Activated B cell treated with CpG ODN at 0.5 μM for 24 hours (primary cell): ENCODE measurements around the gene EPO. TPM values are rescaled to one million over a fixed set of nuclear protein-coding genes. Genes with fewer than 3 reads are reported as not detected.

Experiments
- ATAC-seq: fragments of 200-7000 bp; cut with Tn5 transposase; one replicate; pipeline ENCODE4 v1.10.0; 2021; ENCODE audit warnings: low read depth, mild to moderate bottlenecking, moderate library complexity
- CTCF ChIA-PET: fragments of 350-600 bp; sonication (Branson Sonifier 250); formaldehyde crosslinking; loops from one replicate; lab custom pipeline; 2021; ENCODE audit warnings: antibody characterized with exemption; lab: Charles Lee
- POLR2A ChIA-PET: fragments of 350-600 bp; sonication (Branson Sonifier 250); formaldehyde crosslinking; loops from one replicate; lab custom pipeline; 2021; ENCODE audit warnings: antibody characterized with exemption; lab: Charles Lee
- DNase-seq: peaks from one replicate; pipeline ENCODE4 v3.0.0; 2022
- H3K27ac Mint-ChIP-seq: one replicate; pipeline ENCODE4 v1.8.0; 2020; ENCODE audit warnings: mixed read lengths
- H3K27me3 Mint-ChIP-seq: one replicate; pipeline ENCODE4 v1.8.0; 2021; ENCODE audit warnings: mixed read lengths
- H3K36me3 Mint-ChIP-seq: one replicate; pipeline ENCODE4 v1.8.0; 2021; ENCODE audit warnings: low read depth, mixed read lengths
- H3K4me1 Mint-ChIP-seq: one replicate; pipeline ENCODE4 v1.8.0; 2021; ENCODE audit warnings: mixed read lengths
- H3K4me3 Mint-ChIP-seq: one replicate; pipeline ENCODE4 v1.8.0; 2020; ENCODE audit warnings: mild to moderate bottlenecking, mixed read lengths
- H3K9me3 Mint-ChIP-seq: one replicate; pipeline ENCODE4 v1.8.0; 2020; ENCODE audit warnings: mixed read lengths
- intact Hi-C: fragments of 100-400 bp; cut with micrococcal nuclease; formaldehyde crosslinking; loops from one replicate; pipeline ENCODE4 v1.15.1; 2024
- total RNA-seq: library from RNA; stranded (reverse); gene quantifications from 2 replicates; pipeline ENCODE4 v1.2.3, GENCODE V29; 2022
- TF ChIP-seq, protein P1 (sequence below): fragments of 200-600 bp; IDR thresholded peaks from one replicate; pipeline ENCODE4 v1.8.0; 2022; ENCODE audit warnings: antibody characterized with exemption, mild to moderate bottlenecking

The EPO gene
- total RNA-seq, 1 donor from 2014 or later, result not detected

DNA sequence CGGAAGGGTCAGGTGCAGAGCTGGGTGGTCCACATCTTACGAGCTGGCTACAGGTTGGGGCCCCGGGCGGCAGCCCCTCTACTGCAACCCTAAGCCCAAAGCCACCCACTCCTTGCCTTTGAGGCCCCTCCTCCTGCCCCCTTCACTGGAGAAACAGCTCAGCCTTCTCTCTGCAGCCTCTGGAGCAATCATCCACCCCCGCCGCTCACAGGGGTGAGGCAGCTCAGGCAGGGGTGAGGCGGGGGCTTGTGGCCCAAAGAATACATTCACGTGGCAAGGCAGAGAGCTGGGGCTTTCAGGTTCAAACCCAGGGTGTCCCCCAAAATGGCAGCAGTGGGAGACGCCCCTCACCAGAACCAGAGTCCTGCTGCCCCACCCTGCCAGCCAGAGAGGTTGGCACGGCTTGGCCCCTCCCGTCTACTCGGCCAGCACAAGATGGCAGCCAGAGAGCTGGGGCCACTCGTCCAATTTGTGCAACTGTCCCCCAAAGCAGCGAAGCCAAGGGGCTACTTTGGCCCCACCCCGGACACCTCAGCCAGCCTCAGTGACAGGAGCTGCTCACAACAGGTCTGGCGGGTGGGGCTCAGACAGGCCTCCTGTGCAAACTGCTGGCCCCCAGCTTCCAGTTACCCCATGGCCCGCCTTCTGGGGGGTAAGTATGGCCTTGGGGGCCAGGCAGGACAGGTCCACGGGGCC, 39.5 kb upstream of the EPO start:
- POLR2A ChIA-PET, result interaction anchor here (0.8 to 2.6 kb wide), 3 partner anchors 9 to 15 kb away, joined by 3 to 11 read pairs (median 5); no protein-coding TSS in a partner anchor
- peaks cover 71% of the 10 kb centered on the region for H3K36me3 Mint-ChIP-seq

DNA sequence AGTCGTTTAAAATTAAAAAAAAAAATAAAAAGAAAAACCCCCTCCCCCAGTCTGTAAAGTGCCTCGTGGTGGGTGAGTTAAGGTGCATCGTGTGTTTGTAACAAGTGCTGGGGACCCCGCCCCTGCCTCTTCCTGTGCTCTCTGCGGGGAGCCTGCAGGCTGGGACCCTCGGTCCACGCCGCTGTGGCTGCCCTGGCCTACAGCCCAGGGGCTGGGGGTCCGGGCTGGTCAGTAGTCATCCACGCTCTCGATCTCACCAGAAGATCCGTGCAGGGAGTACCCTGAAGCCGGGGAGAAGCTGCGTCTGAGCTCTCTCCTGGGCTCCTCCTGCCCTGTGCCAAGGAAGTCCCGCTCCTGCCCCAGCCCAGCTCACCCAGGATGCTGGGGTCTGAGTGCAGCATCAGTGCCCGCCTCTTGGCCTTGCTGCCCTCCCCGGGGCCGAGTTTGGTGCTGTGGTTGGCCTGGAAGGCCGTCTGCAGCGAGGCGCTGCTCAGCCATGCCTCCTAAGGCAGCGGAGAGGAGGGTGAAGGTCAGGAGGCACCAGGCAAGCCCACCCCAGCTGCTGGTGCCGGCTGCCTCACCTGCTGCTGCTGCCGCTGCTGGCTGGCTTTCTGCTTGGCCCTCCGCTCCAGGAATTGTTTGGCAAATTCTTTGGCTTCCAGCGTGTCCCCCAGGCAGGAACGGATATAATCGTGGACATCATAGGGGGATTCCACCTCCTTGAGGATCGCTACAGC, 38.6 kb upstream of the EPO start:
- H3K4me1 Mint-ChIP-seq, result peaks cover 2% of the 10 kb centered on the region
- ATAC-seq (no peak), DNase-seq (no peak)
- intact Hi-C loops, result no loop called here
- H3K36me3 Mint-ChIP-seq, result peaks cover 73% of the 10 kb centered on the region
- TF ChIP-seq, protein P1, sequence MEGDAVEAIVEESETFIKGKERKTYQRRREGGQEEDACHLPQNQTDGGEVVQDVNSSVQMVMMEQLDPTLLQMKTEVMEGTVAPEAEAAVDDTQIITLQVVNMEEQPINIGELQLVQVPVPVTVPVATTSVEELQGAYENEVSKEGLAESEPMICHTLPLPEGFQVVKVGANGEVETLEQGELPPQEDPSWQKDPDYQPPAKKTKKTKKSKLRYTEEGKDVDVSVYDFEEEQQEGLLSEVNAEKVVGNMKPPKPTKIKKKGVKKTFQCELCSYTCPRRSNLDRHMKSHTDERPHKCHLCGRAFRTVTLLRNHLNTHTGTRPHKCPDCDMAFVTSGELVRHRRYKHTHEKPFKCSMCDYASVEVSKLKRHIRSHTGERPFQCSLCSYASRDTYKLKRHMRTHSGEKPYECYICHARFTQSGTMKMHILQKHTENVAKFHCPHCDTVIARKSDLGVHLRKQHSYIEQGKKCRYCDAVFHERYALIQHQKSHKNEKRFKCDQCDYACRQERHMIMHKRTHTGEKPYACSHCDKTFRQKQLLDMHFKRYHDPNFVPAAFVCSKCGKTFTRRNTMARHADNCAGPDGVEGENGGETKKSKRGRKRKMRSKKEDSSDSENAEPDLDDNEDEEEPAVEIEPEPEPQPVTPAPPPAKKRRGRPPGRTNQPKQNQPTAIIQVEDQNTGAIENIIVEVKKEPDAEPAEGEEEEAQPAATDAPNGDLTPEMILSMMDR, result no peak
- CTCF ChIA-PET, result interaction anchor here (1.9 kb wide), 1 partner anchor 10 kb away, joined by 7 read pairs; no protein-coding TSS in a partner anchor
- H3K9me3 Mint-ChIP-seq, result no peaks in the 10 kb centered on the region
- H3K4me3 Mint-ChIP-seq, result no peak overlapping the region
- H3K27me3 Mint-ChIP-seq, result no peaks in the 10 kb centered on the region
- no peak overlapping the region for H3K27ac Mint-ChIP-seq
- POLR2A ChIA-PET, result interaction anchor here (0.6 to 2.6 kb wide), 5 partner anchors 8 to 172 kb away, joined by 3 to 11 read pairs (median 3); no protein-coding TSS in a partner anchor

More for the DNA sequence above, 39.5 kb upstream of the EPO start:
- DNase-seq (no peak), ATAC-seq (no peak)
- CTCF ChIA-PET, result no interaction called here
- H3K4me3 Mint-ChIP-seq, result no peak overlapping the region
- no peaks in the 10 kb centered on the region for H3K27me3 Mint-ChIP-seq
- H3K4me1 Mint-ChIP-seq, result peaks cover 4% of the 10 kb centered on the region
- H3K9me3 Mint-ChIP-seq, result no peaks in the 10 kb centered on the region
- TF ChIP-seq, protein P1, result no peak
- H3K27ac Mint-ChIP-seq, result no peak overlapping the region
- intact Hi-C loops, result no loop called here

DNA sequence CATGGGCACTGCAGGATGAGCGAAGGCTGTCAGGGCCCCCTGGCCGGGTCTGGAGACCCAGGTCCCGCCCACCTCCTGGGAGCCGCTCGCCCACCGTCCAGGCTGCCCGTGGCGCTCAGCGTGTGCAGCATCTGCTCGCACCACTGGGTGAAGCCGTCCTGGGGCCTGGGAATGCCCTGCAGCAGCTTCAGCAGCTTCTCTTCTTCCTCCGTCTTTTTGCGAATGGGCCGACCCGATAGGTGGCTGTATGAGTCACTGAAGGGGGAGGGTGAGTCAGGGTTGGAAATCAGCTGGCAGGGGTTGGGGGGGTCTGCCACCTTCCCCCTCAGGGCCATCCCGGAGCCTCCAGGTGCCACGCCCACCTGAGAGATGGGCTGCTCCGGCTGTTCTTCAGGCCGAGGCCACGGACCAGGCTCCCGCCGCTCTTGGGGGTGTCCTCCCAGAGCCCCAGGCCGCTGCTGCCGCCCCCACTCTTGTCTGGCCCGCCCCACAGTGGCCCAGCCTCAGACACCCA, 38.0 kb upstream of the EPO start:
- POLR2A ChIA-PET, result interaction anchor here (0.7 to 2.6 kb wide), 4 partner anchors 8 to 97 kb away, joined by 3 to 11 read pairs (median 4); no protein-coding TSS in a partner anchor
- no peaks in the 10 kb centered on the region for H3K9me3 Mint-ChIP-seq
- H3K4me3 Mint-ChIP-seq, result no peak overlapping the region
- TF ChIP-seq, protein P1, result no peak
- ATAC-seq, result no peak
- CTCF ChIA-PET, result interaction anchor here (1.9 kb wide), 1 partner anchor 9 kb away, joined by 7 read pairs; no protein-coding TSS in a partner anchor
- peaks cover 2% of the 10 kb centered on the region for H3K4me1 Mint-ChIP-seq
- intact Hi-C loops, result no loop called here
- H3K27ac Mint-ChIP-seq, result no peak overlapping the region
- no peaks in the 10 kb centered on the region for H3K27me3 Mint-ChIP-seq
- H3K36me3 Mint-ChIP-seq, result peaks cover 74% of the 10 kb centered on the region
- DNase-seq, result no peak

DNA sequence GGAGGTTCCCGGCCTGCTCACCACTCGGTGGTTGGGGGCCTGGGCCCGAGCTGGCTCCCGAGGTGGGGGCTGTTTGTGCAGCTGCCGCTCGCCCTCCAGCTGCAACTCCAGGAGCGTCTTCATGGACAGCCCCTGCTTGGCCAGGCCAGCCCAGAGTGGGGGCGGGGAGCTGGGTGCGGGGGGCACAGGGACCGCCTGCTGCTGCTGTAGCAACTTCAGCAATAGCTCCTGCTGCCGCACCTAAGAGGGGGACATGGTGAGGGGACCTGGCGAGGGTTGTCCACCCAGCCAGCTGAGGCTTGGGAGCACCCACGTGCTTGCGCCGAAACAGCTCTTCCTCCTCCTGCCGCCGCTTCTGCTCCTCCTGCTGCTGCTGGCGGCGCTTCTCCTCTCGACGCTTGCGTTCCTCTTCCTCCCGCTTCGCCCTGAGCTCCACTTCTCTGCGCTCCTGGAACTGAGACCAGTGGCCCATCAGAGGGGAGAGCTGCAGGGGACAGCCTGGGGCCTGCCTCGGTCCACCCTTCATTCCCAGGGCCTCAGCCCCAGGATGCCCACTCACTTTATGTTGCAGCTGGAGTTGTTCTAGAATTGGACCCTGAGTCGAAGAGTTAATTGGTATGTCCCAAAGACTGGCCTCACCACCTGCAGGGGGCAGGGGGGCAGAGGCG, 37.1 kb upstream of the EPO start:
- ChIA-PET CTCF (interaction anchor here (0.9 to 1.9 kb wide), 2 partner anchors 8 to 10 kb away, joined by 3 to 7 read pairs; no protein-coding TSS in a partner anchor), POLR2A (interaction anchor here (0.7 to 1.4 kb wide), 4 partner anchors 9 to 98 kb away, joined by 3 to 4 read pairs (median 3); partner anchors contain the start of genes FBXO24 and LRCH4)
- intact Hi-C loops, result no loop called here
- no peak overlapping the region for H3K27ac Mint-ChIP-seq
- no peaks in the 10 kb centered on the region for H3K27me3 Mint-ChIP-seq
- ATAC-seq (no peak), DNase-seq (no peak)
- H3K4me1 Mint-ChIP-seq, result no peaks in the 10 kb centered on the region
- TF ChIP-seq, protein P1, result no peak
- no peaks in the 10 kb centered on the region for H3K9me3 Mint-ChIP-seq
- peaks cover 72% of the 10 kb centered on the region for H3K36me3 Mint-ChIP-seq
- H3K4me3 Mint-ChIP-seq, result no peak overlapping the region
